H9 (cell line): ENCODE measurements around the gene SYNGR1. TPM values are rescaled to one million over a fixed set of nuclear protein-coding genes. Genes with fewer than 3 reads are reported as not detected.

Source experiments
- DNase-seq: peaks from one replicate; pipeline ENCODE4 v3.0.0-alpha.2; 2017
- H2AFZ ChIP-seq: one replicate; pipeline ENCODE4 v1.6.1; 2013; ENCODE audit warnings: mild to moderate bottlenecking, low read length, control low read depth, moderate library complexity
- H2AK5ac ChIP-seq: 2 replicates; pipeline ENCODE4 v1.6.1; 2013; ENCODE audit warnings: low read length, control low read depth, mixed read lengths; ENCODE audit not compliant: insufficient read length
- H2BK120ac ChIP-seq: one replicate; pipeline ENCODE4 v1.6.1; 2013; ENCODE audit warnings: low read depth, mild to moderate bottlenecking, low read length, control low read depth, inconsistent platforms; ENCODE audit not compliant: poor library complexity, severe bottlenecking
- H2BK12ac ChIP-seq: 2 replicates; pipeline ENCODE4 v1.6.1; 2013; ENCODE audit warnings: low read length, control low read depth, mixed read lengths, low read depth; ENCODE audit not compliant: insufficient read length
- H2BK15ac ChIP-seq: 2 replicates; pipeline ENCODE4 v1.6.1; 2013; ENCODE audit warnings: low read depth, low read length, control low read depth
- H2BK20ac ChIP-seq: one replicate; pipeline ENCODE4 v1.6.1; 2013; ENCODE audit warnings: low read depth, mild to moderate bottlenecking, low read length, control low read depth, inconsistent platforms; ENCODE audit not compliant: poor library complexity, severe bottlenecking
- H2BK5ac ChIP-seq: 2 replicates; pipeline ENCODE4 v1.6.1; 2013; ENCODE audit warnings: low read length, control low read depth, mixed read lengths; ENCODE audit not compliant: insufficient read length
- H3K14ac ChIP-seq: 2 replicates; pipeline ENCODE4 v1.6.1; 2013; ENCODE audit warnings: low read length, control low read depth; ENCODE audit not compliant: insufficient read depth
- H3K18ac ChIP-seq: 2 replicates; pipeline ENCODE4 v1.6.1; 2013; ENCODE audit warnings: low read depth, mild to moderate bottlenecking, mixed read lengths, low read length, control low read depth; ENCODE audit not compliant: insufficient read length
- H3K23ac ChIP-seq: 2 replicates; pipeline ENCODE4 v1.6.1; 2013; ENCODE audit warnings: low read length, control low read depth, mixed read lengths, low read depth; ENCODE audit not compliant: insufficient read length
- H3K23me2 ChIP-seq: 2 replicates; pipeline ENCODE4 v1.6.1; 2013; ENCODE audit warnings: low read depth, mild to moderate bottlenecking, mixed read lengths, low read length, control low read depth; ENCODE audit not compliant: insufficient read length, poor library complexity, severe bottlenecking
- H3K27ac ChIP-seq: 2 replicates; pipeline ENCODE4 v1.5.1; 2013; ENCODE audit warnings: low read length, control low read depth, mixed read lengths, low read depth; ENCODE audit not compliant: insufficient read length
- H3K27me3 ChIP-seq: 2 replicates; pipeline ENCODE4 v1.6.1; 2013; ENCODE audit warnings: low read length, control low read depth, inconsistent platforms; ENCODE audit not compliant: insufficient read depth
- H3K4ac ChIP-seq: 2 replicates; pipeline ENCODE4 v1.6.1; 2013; ENCODE audit warnings: low read depth, mild to moderate bottlenecking, control low read depth, inconsistent platforms, low read length, moderate library complexity
- H3K4me1 ChIP-seq: 2 replicates; pipeline ENCODE4 v1.6.1; 2013; ENCODE audit warnings: low read length, control low read depth, inconsistent platforms; ENCODE audit not compliant: insufficient read depth
- H3K4me2 ChIP-seq: 2 replicates; pipeline ENCODE4 v1.6.1; 2013; ENCODE audit warnings: low read length, control low read depth, mixed read lengths; ENCODE audit not compliant: insufficient read length, insufficient read depth
- H3K56ac ChIP-seq: 2 replicates; pipeline ENCODE4 v1.6.1; 2013; ENCODE audit warnings: low read depth, mild to moderate bottlenecking, mixed read lengths, low read length, control low read depth; ENCODE audit not compliant: insufficient read length
- H3K79me1 ChIP-seq: 2 replicates; pipeline ENCODE4 v1.6.1; 2013; ENCODE audit warnings: low read depth, mild to moderate bottlenecking, moderate library complexity, low read length, control low read depth, inconsistent platforms; ENCODE audit not compliant: insufficient read depth, poor library complexity, severe bottlenecking
- H3K79me2 ChIP-seq: 2 replicates; pipeline ENCODE4 v1.6.1; 2013; ENCODE audit warnings: low read length, control low read depth, inconsistent platforms; ENCODE audit not compliant: insufficient read depth
- H3K9ac ChIP-seq: 2 replicates; pipeline ENCODE4 v1.6.1; 2013; ENCODE audit warnings: low read length, control low read depth, mixed read lengths; ENCODE audit not compliant: insufficient read length; ENCODE audit errors: extremely low read depth
- H3K9me3 ChIP-seq: one replicate; pipeline ENCODE4 v1.6.1; 2013; ENCODE audit warnings: low read depth, low read length, inconsistent platforms; ENCODE audit not compliant: control insufficient read depth
- H3T11ph ChIP-seq: one replicate; pipeline ENCODE4 v1.6.1; 2013; ENCODE audit warnings: mild to moderate bottlenecking, low read length, control low read depth, inconsistent platforms
- H4K20me1 ChIP-seq: one replicate; pipeline ENCODE4 v1.6.1; 2013; ENCODE audit not compliant: control insufficient read depth, insufficient read length, insufficient read depth
- H4K5ac ChIP-seq: 2 replicates; pipeline ENCODE4 v1.6.1; 2013; ENCODE audit warnings: low read depth, mild to moderate bottlenecking, mixed read lengths, low read length, control low read depth; ENCODE audit not compliant: insufficient read length
- H4K8ac ChIP-seq: replicated peaks from 2 replicates; pipeline ENCODE4 v1.6.1; 2013; ENCODE audit warnings: low read length, control low read depth, mixed read lengths, low read depth; ENCODE audit not compliant: insufficient read length
- H4K91ac ChIP-seq: 2 replicates; pipeline ENCODE4 v1.6.1; 2013; ENCODE audit warnings: low read depth, mild to moderate bottlenecking, moderate library complexity, mixed read lengths, low read length, control low read depth; ENCODE audit not compliant: insufficient read length
- H3K27ac Mint-ChIP-seq, 3 experiments: 2 replicates in 2 of 3; 3 replicates in 1 of 3; pipeline ENCODE4 v1.8.0; 2020 to 2021; ENCODE audit warnings: mixed read lengths in 3 of 3, mild to moderate bottlenecking in 1 of 3, moderate library complexity in 1 of 3
- H3K27me3 Mint-ChIP-seq: 2 replicates; pipeline ENCODE4 v1.8.0; 2021; ENCODE audit warnings: low read depth, mild to moderate bottlenecking, moderate library complexity, mixed read lengths
- H3K36me3 Mint-ChIP-seq, 3 experiments: 2 replicates in 2 of 3; 3 replicates in 1 of 3; pipeline ENCODE4 v1.8.0; 2020 to 2021; ENCODE audit warnings: low read depth in 3 of 3, mixed read lengths in 3 of 3; ENCODE audit not compliant: insufficient read depth in 1 of 3
- H3K4me1 Mint-ChIP-seq, 2 experiments: 2 replicates each; pipeline ENCODE4 v1.8.0; 2020; ENCODE audit warnings: mixed read lengths in 2 of 2
- H3K4me3 Mint-ChIP-seq, 2 experiments: 2 replicates in 1 of 2; 3 replicates in 1 of 2; pipeline ENCODE4 v1.8.0; 2020 to 2021; ENCODE audit warnings: mild to moderate bottlenecking in 2 of 2, mixed read lengths in 2 of 2, moderate library complexity in 1 of 2
- H3K9me3 Mint-ChIP-seq, 2 experiments: 2 replicates in 1 of 2; 3 replicates in 1 of 2; pipeline ENCODE4 v1.8.0; 2020; ENCODE audit warnings: mild to moderate bottlenecking in 2 of 2, mixed read lengths in 2 of 2, moderate library complexity in 1 of 2
- WGBS: extraction: QIAGEN DNeasy Blood & Tissue Kit; methylation state at CpG from one replicate; pipeline ENCODE4 v1.1.7; 2013; ENCODE audit warnings: missing lambda C conversion rate, low lambda C conversion rate, mixed read lengths; ENCODE audit not compliant: insufficient read length; ENCODE audit errors: extremely low coverage; 5-methylcytosine and 5-hydroxymethylcytosine counted together
- total RNA-seq: library from RNA; stranded (reverse); gene quantifications from 2 replicates; pipeline ENCODE4 v1.2.1, GENCODE V29; 2021
- TF ChIP-seq, protein P1 (sequence below): fragments of 200-600 bp; sonication (generic); conservative IDR thresholded peaks from 3 replicates; pipeline ENCODE4 v1.8.0; 2021; ENCODE audit warnings: antibody characterized with exemption, mild to moderate bottlenecking

SYNGR1 gene
- total RNA-seq, 1 experiment from 2014 or later = 13.2 TPM

DNA sequence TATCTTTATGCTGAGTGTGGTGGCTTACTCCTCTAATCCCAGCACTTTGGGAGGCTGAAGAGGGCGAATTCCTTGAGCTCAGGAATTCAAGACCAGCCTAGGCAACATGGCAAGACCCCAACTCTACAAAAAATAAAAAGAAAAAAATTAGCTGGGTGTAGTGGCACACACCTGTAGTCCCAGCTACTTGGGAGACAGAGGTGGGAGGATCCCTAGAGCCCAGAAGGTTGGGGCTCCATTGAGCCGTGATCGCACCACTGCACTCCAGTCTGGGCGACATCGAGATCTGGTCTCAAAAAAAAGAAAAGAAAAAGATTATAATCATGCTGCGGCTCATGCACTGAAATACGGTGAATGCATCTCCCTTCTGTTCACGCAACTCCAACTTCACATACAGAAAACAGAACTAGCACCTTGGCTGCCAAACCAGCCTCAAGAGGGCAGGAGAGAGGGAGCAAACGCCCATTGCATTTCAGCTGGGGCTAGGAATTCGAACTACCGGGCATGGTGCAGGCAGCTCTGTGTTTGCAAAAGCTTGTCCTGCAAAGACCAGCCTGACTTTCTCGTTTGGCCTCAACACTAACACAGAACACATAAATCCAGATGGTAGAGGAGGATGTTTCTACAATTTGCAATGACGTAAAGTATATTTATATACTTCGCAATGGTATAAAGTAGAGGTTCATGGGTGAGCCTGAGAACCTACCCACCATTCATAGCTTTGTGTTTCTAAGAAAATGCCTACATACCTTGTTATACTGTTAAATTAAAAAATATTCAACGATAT is 6.3 kb upstream of the SYNGR1 start:
- Histone ChIP-seq H3K4me1 (peaks cover 3% of the 10 kb centered on the region; the same call in 1 of the 2 replicates), H3K79me1 (no peaks in the 10 kb centered on the region), H4K5ac (no peak overlapping the region), H3T11ph (no peak overlapping the region), H4K20me1 (no peaks in the 10 kb centered on the region), H2AK5ac (no peak overlapping the region), H2BK5ac (no peak overlapping the region), H3K79me2 (no peaks in the 10 kb centered on the region), H3K9me3 (no peaks in the 10 kb centered on the region), H3K9ac (no peak overlapping the region), H3K23me2 (no peaks in the 10 kb centered on the region), H3K23ac (no peak overlapping the region), H2AFZ (no peak overlapping the region), H2BK12ac (no peak overlapping the region), H3K14ac (no peak overlapping the region), H3K4me2 (no peak overlapping the region), H3K56ac (no peak overlapping the region), H2BK20ac (no peak overlapping the region), H2BK120ac (no peak overlapping the region), H3K18ac (no peak overlapping the region), H4K8ac (no peak overlapping the region), H3K4ac (no peak overlapping the region), H4K91ac (no peak overlapping the region), H2BK15ac (no peak overlapping the region), H3K27ac (no peak overlapping the region), H3K27me3 (no peaks in the 10 kb centered on the region)
- Mint-ChIP-seq H3K4me3 (peak overlapping the region in 1 of 2 experiments; percentile 3; a peak in 1 of 5 replicates), H3K9me3 (peaks cover 0 to 3% of the 10 kb centered on the region in 2 experiments; a peak in 2 of 5 replicates), H3K27ac (no peak overlapping the region), H3K27me3 (peaks cover 17% of the 10 kb centered on the region), H3K4me1 (peaks cover 8 to 16% of the 10 kb centered on the region in 2 experiments), H3K36me3 (no peaks in the 10 kb centered on the region; a peak in 1 of 7 replicates)
- TF ChIP-seq, protein P1, sequence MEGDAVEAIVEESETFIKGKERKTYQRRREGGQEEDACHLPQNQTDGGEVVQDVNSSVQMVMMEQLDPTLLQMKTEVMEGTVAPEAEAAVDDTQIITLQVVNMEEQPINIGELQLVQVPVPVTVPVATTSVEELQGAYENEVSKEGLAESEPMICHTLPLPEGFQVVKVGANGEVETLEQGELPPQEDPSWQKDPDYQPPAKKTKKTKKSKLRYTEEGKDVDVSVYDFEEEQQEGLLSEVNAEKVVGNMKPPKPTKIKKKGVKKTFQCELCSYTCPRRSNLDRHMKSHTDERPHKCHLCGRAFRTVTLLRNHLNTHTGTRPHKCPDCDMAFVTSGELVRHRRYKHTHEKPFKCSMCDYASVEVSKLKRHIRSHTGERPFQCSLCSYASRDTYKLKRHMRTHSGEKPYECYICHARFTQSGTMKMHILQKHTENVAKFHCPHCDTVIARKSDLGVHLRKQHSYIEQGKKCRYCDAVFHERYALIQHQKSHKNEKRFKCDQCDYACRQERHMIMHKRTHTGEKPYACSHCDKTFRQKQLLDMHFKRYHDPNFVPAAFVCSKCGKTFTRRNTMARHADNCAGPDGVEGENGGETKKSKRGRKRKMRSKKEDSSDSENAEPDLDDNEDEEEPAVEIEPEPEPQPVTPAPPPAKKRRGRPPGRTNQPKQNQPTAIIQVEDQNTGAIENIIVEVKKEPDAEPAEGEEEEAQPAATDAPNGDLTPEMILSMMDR = peak; percentile 85
- peak; percentile 81 for DNase-seq
- no CpG with 5 or more reads among the region's 15 CpGs for WGBS
